Liver (tissue), 3 donors: Measurements from ENCODE around the gene AQP10.

Source experiments
- ATF3 ChIP-seq: IDR thresholded peaks from 2 replicates; pipeline ENCODE4 v1.6.1; 2016; ENCODE audit warnings: antibody characterized with exemption
- CTCF ChIP-seq: fragments of 150-350 bp; IDR thresholded peaks from 2 replicates; pipeline ENCODE4 v1.5.1; 2017; ENCODE audit warnings: improper control_type of control experiment, low read depth, low read length; ENCODE audit not compliant: missing input control
- EGR1 ChIP-seq, 2 donors: IDR thresholded peaks; 2 replicates each; pipeline ENCODE4 v1.6.1; 2016 to 2018; ENCODE audit warnings: antibody characterized with exemption in 2 of 2, low read depth in 2 of 2
- GABPA ChIP-seq, 2 donors: IDR thresholded peaks in 1 of 2; conservative IDR thresholded peaks in 1 of 2; 2 replicates each; pipeline ENCODE4 v1.6.1; 2016; ENCODE audit warnings: antibody characterized with exemption in 2 of 2, mild to moderate bottlenecking in 1 of 2, moderate library complexity in 1 of 2
- HNF4A ChIP-seq, 2 donors: conservative IDR thresholded peaks; 2 replicates each; pipeline ENCODE4 v1.6.1; 2016; ENCODE audit warnings: antibody characterized with exemption in 2 of 2, mild to moderate bottlenecking in 2 of 2
- JUND ChIP-seq, 2 donors: IDR thresholded peaks; 2 replicates each; pipeline ENCODE4 v1.6.1; 2016; ENCODE audit warnings: antibody characterized with exemption in 2 of 2
- RAD21 ChIP-seq, 2 donors: IDR thresholded peaks; 2 replicates each; pipeline ENCODE4 v1.6.1; 2016; ENCODE audit warnings: antibody characterized with exemption in 2 of 2, mild to moderate bottlenecking in 2 of 2
- REST ChIP-seq: IDR thresholded peaks from 2 replicates; pipeline ENCODE4 v1.6.1; 2016; ENCODE audit warnings: antibody characterized with exemption, mild to moderate bottlenecking
- YY1 ChIP-seq: IDR thresholded peaks from 2 replicates; pipeline ENCODE4 v1.6.1; 2016; ENCODE audit warnings: antibody characterized with exemption, mild to moderate bottlenecking
- TF ChIP-seq, protein P1 (sequence below): IDR thresholded peaks from 2 replicates; pipeline ENCODE4 v1.6.1; 2016; ENCODE audit warnings: antibody characterized with exemption
- TF ChIP-seq, protein P2 (sequence below): IDR thresholded peaks from 2 replicates; pipeline ENCODE4 v1.6.1; 2016; ENCODE audit warnings: antibody characterized with exemption
- donor health status: healthy.
- donor health status: healthy.

DNA sequence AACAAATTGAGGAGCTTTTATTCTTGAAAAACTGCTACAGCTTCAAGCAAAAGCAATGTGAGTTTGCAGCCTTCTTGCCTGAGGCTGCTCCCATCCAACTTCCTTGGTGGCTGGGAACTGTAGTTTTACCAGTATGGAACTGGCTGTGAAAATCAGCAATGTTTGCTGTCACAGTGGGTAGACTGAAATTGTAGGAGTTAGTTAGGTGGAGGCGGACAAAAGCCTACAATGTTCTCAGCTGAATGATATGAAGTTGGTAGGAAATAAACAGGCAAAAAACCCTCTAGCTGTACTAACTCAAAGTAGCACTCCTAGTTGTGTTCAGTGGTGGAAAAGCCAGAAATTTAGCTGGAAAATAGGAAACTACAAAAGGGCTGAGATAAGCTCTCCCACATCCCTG lies 30.0 kb upstream of the AQP10 start:
- TF ChIP-seq CTCF: no peak
- no peak for TF ChIP-seq ATF3
- TF ChIP-seq, protein P1, sequence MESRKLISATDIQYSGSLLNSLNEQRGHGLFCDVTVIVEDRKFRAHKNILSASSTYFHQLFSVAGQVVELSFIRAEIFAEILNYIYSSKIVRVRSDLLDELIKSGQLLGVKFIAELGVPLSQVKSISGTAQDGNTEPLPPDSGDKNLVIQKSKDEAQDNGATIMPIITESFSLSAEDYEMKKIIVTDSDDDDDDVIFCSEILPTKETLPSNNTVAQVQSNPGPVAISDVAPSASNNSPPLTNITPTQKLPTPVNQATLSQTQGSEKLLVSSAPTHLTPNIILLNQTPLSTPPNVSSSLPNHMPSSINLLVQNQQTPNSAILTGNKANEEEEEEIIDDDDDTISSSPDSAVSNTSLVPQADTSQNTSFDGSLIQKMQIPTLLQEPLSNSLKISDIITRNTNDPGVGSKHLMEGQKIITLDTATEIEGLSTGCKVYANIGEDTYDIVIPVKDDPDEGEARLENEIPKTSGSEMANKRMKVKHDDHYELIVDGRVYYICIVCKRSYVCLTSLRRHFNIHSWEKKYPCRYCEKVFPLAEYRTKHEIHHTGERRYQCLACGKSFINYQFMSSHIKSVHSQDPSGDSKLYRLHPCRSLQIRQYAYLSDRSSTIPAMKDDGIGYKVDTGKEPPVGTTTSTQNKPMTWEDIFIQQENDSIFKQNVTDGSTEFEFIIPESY: no peak
- TF ChIP-seq HNF4A (conservative IDR thresholded peaks at IDR 0.05): no peak
- TF ChIP-seq, protein P2, sequence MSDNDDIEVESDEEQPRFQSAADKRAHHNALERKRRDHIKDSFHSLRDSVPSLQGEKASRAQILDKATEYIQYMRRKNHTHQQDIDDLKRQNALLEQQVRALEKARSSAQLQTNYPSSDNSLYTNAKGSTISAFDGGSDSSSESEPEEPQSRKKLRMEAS: no peak
- TF ChIP-seq JUND (IDR thresholded peaks at IDR 0.05): no peak
- no peak for TF ChIP-seq GABPA (IDR thresholded peaks at IDR 0.05 in 1 of 2, conservative IDR thresholded peaks at IDR 0.05 in 1 of 2)
- no peak for TF ChIP-seq REST
- TF ChIP-seq YY1: no peak
- no peak for TF ChIP-seq RAD21 (IDR thresholded peaks at IDR 0.05)
- TF ChIP-seq EGR1 (IDR thresholded peaks at IDR 0.05; ENCODE audit: low read depth in 2 of 2): no peak
